GM21786 (cell line): ENCODE measurements around the gene ZFP42.
"Not testable (repeated sequence)": the region's sequence is repeated elsewhere in the genome, so short reads cannot be mapped to it uniquely, and the experiment has no call there.

ENCODE experiments used
- ATAC-seq: cut with Tn5 transposase; IDR thresholded peaks from one replicate; pipeline ENCODE4 v1.9.1; 2021; ENCODE audit not compliant: unreplicated experiment

The ZFP42 gene

DNA sequence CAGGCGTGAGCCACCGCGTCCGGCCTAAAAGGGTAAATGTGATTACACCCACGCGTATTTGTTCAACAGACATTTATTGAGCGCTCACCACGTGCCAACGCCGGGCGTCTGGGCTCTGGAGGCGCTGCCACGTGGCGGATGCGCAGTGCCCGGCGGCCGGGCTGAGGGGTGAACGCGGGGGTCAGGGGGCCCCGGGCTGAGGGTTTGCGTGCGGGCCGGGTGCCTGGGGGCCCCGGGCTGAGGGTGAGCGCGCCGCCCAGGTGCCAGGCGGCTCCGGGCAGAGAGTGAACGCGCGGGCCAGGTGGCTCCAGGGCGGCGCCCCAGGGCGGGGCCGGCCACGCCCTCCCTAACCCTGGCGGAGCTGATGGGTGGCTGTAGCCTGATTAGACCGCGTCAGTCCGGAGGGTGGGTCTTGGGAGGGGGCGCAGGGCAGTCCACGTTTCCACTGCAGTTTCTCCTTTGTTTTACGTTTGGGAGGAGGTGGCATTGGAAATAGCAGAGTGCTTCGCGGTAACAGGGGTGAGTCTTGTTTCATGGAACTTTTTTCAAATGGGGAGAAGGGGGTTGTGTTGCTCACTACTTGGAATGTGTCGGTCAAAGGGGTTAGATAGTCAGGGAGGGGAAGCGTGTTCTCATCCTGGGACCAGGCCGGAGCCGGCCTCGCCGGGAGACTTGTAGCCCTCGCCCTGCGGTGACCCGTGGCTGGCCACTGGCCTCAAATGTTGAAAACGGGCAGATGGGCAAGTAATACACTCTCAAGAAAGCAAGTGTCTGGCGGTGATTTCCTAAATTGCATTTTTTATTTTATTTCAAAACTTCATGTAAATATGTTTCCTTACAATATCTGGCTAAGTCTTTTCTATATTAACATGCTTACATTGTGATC is at the start of gene ZFP42:
TSS of gene ZFP42 (plus strand) at position 450 of the 886 bp plus-strand sequence. CDS start 7,037 bp downstream, outside the sequence.
- ATAC-seq = no peak

DNA sequence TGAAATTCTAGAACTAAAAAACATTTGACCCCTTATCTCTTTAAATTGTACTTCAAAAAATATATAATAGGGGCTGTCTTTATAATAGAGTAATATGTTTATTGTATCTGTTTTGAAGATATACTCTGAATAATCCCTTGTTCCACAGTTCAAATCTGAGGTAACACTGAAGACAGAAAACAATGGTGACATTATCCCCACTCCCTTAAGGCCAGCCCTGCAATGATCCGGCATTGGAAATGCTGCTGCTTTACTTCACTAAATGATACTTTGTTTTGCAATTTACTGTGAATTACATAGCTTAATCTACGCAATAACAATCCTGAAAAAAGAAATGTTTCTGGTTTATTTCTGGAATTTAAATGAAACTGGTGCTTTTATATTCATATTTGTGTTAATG is 34.4 kb upstream of the ZFP42 start:
- ATAC-seq = no peak

DNA sequence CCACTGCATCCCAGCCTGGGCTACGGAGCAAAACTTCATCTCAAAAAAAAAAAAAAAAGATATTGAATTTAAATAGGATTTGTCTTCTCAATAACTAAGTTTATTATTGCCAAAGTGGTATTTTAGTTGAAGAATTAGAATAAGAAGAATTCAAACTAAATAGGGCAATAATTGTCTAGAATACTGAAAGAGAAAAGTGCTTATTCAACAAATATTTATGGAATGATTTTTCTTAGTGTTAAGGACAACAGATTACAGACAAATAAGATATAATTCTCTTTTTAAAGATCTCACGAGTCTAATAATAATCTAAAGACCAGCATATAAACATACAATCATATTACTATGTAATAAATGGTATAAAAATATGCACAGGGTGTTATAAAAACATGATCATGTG is 33.6 kb upstream of the ZFP42 start:
- ATAC-seq = no peak

DNA sequence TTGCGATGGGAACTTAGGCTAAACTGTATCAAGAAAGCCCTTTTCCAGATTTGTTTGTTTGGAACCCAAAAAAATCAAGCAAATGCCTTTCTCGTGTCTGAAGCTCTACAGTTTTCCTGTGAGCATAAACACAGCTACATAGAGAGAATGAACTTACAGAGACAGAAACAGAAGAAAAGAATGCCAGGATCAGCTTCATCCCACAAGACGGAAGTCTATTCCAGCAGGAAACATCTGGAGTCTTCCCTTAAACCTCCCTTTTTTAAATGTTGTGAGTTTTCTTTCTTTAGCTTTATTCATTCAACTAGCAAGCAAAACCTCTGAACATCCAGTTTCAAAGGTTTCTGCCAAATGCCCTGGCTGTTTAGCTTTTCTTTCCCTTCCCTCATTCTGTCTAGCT is 32.6 kb upstream of the ZFP42 start:
- no peak for ATAC-seq

DNA sequence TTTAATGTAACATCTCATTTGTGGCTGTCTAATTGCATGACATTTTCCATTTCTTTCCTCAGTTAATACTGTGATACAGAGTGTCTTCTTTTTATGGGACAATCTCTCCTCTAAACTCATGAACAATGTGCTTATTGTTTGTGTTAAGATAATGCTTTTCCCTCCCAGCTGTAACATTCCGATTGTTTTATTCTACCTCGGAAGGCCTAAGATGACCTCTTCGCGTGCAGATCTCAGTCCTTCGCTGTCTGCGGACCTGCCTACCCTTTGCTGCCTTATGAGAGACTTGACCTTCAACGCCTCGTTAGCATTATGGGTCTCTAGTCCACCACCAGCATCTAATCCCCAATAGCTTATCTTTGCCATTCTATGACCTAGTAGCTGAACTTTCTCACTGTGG is 29.8 kb upstream of the ZFP42 start:
- ATAC-seq = no peak

DNA sequence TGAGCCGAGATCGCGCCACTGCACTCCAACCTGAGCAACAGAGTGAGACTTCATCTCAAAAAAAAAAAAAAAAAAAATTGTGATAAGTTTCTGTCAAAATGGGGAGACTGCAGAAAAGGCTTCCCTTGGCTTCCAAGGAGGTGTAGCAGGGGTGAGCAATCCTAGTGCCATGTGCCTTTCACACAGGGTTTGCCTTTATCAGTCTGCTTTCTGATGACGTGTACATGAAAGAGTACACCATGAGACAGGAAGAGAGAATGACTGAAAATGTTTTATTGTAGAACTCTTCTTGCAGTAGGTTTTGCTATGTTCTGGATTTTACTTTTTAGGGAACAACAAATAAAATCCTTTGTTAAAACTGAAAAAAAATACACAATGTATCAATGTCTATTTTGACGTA is 23.4 kb upstream of the ZFP42 start:
- ATAC-seq = no peak

DNA sequence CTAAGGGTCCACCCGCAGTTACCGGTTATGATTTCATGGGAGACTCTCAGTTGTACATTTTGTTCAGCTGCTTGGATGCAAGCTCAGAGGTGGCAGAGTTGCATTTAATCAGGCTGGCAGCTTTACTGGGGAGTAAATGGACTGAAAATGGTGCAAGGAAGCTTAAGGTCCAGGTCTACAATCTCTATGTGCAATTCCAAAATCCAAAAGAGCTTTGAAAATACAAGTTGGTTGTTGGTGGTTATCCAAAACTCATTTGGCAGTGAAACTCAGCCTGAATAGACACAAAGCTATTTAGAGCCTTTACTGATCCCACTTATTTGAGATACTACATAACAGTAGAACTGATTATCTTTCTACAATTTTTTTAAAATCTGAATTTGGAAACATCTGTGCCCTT is 11.8 kb upstream of the ZFP42 start:
- no peak for ATAC-seq

DNA sequence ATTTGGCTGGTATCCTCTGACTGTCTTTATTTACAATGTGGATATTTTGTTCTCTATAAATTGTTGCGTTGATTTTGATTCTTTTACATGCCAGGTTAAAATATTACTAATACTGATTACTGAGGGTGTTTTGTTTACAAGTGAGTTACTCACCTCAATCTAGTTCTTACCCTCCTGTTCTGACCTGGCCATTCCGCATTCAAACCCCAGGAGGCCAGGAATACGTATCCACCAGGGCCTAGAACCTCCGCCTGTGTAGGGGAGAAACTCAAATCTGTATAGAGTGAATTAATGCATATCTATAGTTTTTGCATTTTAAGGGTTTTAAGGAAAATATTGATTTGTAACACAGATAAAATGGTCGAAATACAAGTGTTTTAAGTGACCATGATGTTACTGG is 2.6 kb upstream of the ZFP42 start:
- no peak for ATAC-seq

DNA sequence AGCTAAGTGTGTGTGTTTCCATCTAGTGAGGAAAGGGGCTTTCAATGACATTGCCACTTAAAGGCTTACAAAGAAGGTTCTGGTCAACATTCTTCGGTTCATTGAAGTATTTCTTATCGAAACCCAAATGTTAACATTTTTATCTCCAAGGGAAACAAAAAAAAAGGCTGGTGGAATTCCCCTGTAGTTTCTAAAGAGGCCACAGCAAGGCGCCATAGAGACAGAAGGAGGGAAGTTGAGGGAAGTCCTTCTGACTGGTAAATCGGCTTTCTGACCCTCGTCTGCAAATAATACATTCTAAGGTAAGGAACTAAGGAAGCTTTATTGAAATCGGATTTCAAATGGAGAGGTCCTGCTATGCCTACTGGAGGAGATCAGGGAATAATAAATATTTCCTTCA is 1.7 kb upstream of the ZFP42 start:
- ATAC-seq = no peak

DNA sequence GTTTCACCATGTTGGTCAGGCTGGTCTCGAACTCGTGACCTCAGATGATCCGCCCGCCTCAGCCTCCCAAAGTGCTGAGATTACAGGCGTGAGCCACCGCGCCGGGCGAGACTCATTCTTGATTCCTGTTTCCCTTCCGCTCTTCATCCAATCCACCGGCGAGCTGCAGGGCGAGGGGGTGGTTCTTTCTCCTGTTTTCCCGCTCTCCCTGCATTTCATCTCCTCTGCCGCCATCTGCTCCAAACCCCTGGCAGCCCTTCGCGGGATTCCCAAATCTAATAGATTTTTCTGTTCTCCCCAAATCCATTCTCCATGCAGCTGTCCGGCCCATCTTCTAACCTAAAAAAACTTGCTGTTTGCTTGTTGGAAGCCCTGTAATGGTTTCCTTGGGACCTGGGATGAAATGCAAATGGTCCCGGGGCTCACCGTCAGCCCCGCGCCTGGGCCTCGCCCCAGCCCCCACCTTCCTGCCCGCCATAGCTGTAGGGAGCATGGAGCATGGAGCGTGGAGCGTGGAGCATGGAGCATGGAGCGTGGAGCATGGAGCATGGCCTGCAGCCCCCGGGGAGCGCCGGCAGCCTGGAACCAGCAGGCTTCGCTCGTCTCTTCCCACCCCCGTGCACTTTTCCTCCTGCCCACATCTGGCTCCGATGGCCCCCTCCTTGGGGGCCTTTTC is 1.1 kb downstream of the ZFP42 start:
- no peak for ATAC-seq

DNA sequence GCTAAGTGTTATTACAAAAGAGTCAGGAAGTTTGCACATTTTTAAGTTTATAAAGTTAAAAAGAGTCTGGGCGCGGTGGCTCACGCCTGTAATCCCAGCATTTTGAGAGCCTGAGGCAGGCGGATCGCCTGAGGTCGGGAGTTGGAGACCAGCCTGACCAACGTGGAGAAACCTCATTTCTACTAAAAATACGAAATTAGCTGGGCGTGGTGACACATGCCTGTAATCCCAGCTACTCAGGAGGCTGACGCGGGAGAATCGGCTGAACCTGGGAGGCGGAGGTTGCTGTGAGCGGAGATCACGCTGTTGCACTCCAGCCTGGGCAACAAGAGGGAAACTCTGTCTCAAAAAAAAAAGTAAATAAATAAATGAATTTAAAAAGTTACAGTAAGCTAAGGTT is 2.4 kb downstream of the ZFP42 start:
- ATAC-seq = not testable (repeated sequence)

DNA sequence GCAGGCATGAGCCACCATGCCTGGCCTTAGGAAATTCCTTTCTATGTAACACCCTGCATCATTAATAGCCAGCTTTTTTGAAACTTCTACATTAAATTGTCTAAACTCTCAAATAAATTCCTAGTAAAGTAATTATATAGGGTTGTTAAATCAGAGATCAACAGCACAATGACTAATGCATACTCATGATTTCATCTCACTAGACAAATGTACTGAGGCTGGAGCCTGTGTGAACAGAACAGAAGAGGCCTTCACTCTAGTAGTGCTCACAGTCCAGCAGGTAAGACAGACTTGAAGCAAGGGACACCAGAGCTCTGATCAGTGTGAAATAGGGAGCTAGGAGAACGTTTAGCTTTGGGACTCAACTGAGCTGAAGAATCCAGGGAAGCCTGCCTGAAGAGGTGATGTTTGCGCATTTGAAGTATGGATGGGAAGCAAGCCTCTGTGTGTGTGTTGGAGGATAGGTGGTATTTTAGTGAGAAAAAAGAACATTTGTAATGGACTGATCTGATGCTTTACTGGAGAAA is 3.9 kb downstream of the ZFP42 start:
- ATAC-seq = no peak

DNA sequence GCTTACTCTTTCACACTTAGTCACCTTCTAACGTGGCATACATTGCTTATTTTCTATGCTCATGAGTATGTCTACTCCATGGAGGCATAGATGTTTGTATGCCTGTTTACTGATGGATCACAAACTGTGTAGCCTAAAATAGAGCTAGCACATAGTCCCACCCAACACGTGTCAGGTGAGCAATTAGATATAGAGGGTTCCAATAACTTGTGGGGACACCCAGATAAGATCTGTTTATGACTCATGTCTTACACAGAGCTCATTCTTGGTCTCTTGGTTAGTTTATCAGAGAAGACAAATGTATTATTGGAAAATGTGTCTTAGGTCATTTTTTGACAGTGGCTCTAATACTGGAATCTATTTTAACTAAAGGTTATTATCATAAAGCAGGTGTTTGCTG is 6.8 kb downstream of the ZFP42 start:
- ATAC-seq = no peak

DNA sequence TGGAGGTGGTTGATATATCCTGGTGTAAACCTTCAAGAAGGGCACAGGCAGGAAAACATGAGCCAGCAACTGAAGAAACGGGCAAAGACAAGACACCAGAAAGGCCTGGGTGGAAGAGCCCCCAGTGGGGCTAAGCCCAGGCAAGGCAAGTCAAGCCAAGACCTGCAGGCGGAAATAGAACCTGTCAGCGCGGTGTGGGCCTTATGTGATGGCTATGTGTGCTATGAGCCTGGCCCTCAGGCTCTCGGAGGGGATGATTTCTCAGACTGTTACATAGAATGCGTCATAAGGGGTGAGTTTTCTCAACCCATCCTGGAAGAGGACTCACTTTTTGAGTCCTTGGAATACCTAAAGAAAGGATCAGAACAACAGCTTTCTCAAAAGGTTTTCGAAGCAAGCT is 7.2 kb downstream of the ZFP42 start:
- no peak for ATAC-seq

DNA sequence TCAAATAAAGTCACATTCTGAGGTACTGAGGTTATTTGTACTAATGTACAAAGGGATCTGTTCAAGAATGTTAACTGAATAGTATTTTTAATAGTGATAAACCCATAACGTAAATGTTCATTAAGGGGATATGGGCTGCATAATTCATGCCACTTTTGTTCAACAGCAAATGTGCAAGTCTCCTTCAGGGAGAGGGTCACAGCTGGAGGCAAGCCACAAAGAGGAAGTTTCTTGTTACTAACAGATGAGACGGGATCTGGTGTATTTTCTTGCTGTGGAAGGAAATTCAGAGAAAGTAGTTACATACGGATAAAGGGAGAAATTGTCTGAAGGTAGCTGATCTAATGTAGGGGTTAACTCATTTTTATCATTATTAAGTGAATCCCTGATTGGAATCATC is 10.0 kb downstream of the ZFP42 start:
- no peak for ATAC-seq

DNA sequence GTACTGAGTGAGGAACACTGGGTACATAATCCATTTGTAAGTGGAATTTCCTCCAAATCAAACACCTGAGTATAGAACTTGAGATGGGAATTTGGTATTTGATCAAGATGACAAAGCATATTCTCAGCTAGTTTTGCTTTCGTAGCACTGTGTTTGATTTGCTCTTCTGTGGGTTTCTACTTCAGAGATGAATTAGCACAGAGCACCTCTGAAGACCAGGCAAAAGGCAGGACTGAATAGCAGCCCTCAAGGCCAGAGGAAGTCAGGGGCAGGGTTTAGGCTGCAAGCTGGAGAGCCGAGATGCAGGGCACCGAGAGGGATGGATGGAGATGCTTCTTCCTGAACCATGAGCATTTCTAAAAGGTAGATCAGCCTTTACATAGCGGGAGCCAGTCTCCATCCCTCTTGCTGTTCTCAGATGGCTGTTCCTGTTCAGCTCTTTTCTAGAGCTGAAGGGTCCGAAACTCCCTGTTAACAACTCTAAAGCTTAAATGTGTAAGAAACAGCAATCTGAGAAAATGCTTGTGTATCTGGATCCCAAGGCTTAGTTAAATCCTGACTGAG is 10.8 kb downstream of the ZFP42 start:
- no peak for ATAC-seq

DNA sequence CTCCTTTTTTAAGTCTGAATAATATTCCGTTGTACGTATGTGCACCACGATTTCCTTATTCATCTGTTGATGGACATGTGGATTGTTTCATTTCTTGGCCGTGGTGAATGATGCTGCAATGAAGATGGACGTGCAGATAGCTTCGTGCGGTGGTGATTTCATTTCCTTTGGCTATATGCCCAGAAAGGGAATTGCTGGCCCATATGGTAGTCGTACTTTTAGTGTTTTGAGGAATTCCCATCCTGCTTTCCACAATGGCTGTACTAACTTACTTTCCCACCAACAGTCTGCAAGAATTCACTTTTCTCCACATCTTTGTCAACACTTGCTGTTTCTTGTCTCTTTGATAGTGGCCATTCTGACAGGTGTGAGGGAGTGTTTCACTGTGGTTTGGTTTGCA is 12.8 kb downstream of the ZFP42 start:
- ATAC-seq = no peak

DNA sequence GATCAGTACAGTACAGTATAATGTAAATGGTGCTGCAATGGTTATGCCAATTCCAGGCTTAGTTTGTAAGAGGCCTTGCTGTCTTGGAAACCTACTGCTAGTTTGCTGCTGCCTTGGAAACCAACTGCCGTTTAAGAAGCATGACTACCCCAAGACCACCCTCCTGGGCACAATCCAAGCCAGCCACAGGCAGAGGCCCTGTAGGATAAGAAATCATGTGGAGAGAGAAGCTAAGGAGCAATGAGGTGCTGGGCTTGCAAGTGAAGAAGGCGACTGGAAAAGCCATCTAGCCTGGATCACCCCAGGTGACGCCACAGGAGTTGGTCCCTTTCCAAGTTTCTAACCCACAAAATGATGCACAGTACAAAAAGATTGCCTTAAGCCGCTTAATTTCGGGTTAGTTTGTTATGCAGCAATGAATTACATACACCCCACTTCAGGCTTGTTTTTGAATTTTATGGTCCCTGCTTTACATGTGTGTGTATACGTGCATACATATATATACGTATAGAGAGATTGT is 16.9 kb downstream of the ZFP42 start:
- ATAC-seq = no peak

DNA sequence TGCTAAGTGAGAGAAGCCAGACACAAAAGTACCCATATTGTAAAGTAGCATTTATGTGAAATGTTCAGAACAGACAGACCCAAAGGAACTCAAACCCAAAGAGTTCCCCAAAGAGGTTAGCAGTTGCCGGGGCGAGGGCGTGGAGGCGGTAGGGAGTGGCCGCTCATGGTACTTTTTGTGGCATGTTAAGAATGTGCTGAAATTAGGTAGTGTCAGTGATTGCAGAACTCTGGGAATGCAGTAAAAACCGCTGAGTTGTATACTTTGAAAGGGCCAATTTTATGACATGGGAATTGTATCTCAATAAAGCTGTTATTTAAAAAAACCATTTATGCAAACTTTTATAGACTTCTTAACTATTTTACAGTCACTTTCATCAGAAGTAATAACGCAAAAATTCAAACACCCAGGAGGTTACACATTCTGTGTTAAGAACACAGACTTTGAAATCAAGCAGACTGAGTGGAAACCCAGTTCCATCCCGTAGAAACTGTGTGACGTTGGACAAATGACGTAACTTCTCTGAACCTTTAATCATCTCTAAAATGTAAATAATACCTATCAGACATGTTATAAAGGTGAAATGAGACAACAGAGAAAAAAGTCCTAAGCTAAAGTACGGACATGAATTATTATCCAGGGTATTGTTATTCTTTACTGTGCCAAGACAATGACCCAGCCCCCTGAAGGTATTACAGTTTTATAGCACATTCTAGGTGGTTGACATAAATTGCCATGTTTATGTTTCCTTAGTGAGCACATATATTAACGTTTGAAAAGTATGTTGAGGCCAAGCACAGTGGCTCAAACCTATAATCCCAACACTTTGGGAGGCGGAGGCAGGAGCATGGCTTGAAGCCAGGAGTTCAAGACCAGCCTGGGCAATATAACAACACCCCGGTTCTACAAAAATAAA is 19.7 kb downstream of the ZFP42 start:
- no peak for ATAC-seq

DNA sequence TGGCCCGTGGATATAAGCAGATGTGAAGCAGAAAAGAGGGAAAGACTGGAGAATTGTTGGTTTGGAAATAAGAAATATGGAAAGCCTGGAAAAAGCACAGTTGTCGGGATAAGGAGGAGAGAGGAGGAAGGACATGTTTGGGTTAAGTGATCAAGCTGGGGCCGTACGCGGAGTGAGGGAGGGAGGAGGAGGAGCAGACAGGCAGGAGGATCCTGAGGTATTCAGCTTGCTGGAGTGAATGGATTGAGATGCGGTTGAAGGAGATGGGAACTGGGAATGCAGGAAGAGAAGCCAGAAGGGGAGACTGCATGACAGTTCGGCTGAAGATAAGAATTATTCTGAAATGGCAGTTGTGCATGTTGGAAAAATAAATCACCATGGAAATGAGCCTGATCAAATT is 21.2 kb downstream of the ZFP42 start:
- no peak for ATAC-seq

DNA sequence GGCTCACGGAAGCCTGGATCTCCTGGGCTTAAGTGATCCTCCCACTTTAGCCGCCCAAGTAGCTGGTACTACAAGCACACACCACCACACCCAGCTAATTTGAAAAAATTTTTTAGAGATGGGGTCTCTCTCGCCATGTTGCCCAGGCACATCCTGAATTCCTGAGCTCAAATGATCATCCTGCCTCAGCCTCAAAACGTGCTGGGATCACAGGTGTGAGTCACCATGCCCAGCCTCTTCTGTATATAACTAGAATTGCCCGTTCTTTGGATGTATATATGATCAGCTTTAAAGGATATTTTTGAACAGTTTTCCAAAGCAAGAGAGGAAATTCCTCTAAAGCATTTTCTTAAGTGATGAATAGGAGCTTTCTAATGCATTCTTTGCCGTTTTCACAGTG is 22.7 kb downstream of the ZFP42 start:
- ATAC-seq = no peak
